K562 (cell line): ENCODE data around the gene TMEM214. TPM values are rescaled to one million over a fixed set of nuclear protein-coding genes. Genes with fewer than 3 reads are reported as not detected.

Source experiments
- BCOR ChIP-seq: fragments of 450-650 bp; IDR thresholded peaks from 2 replicates; pipeline ENCODE4 v1.6.1; 2016
- BRF1 ChIP-seq: IDR thresholded peaks from 3 replicates; pipeline ENCODE4 v1.6.1; 2011; ENCODE audit warnings: borderline replicate concordance, mild to moderate bottlenecking; ENCODE audit not compliant: insufficient read length; ENCODE audit errors: extremely low read depth
- CBX8 ChIP-seq: fragments of 200-600 bp; sonication (generic); IDR thresholded peaks from 2 replicates; pipeline ENCODE4 v1.6.1; 2012; ENCODE audit warnings: borderline replicate concordance, mixed run types, low read depth, mild to moderate bottlenecking, moderate library complexity, mixed read lengths, low read length, control low read depth, inconsistent platforms; ENCODE audit not compliant: poor library complexity, severe bottlenecking; ENCODE audit errors: extremely low read depth
- CC2D1A ChIP-seq: fragments of 450-650 bp; IDR thresholded peaks from 2 replicates; pipeline ENCODE4 v1.6.1; 2017; ENCODE audit warnings: mild to moderate bottlenecking
- DMBX1 ChIP-seq: fragments of 250-450 bp; sonication (Bioruptor Pico); IDR thresholded peaks from 2 replicates; pipeline ENCODE4 v1.8.0; 2022; ENCODE audit warnings: inconsistent platforms, mild to moderate bottlenecking, moderate library complexity, borderline replicate concordance
- IRF2 ChIP-seq: sonication (generic); formaldehyde crosslinking; IDR thresholded peaks from 2 replicates; pipeline ENCODE4 v1.8.1; 2022; ENCODE audit warnings: mild to moderate bottlenecking, missing genetic modification reagents
- MAFF ChIP-seq: IDR thresholded peaks from 2 replicates; pipeline ENCODE4 v1.6.1; 2012; ENCODE audit warnings: low read length, improper control_type of control experiment
- MXI1 ChIP-seq: IDR thresholded peaks from 2 replicates; pipeline ENCODE4 v1.6.1; 2011; ENCODE audit warnings: low read depth, mild to moderate bottlenecking, improper control_type of control experiment, low read length
- NCOA4 ChIP-seq: fragments of 450-650 bp; IDR thresholded peaks from 2 replicates; pipeline ENCODE4 v1.6.1; 2018; ENCODE audit warnings: mild to moderate bottlenecking; ENCODE audit not compliant: partially characterized antibody
- POLR2AphosphoS5 ChIP-seq: IDR thresholded peaks from 2 replicates; pipeline ENCODE4 v1.6.1; 2011; ENCODE audit warnings: mild to moderate bottlenecking, low read depth, low read length, moderate library complexity; ENCODE audit not compliant: control insufficient read depth, insufficient read depth
- PTTG1 ChIP-seq: fragments of 450-650 bp; IDR thresholded peaks from 2 replicates; pipeline ENCODE4 v1.6.1; 2016; ENCODE audit warnings: low read depth, mild to moderate bottlenecking, missing genetic modification characterization, missing compliant biosample characterization
- RB1 ChIP-seq: fragments of 450-650 bp; IDR thresholded peaks from 2 replicates; pipeline ENCODE4 v1.6.1; 2017; ENCODE audit warnings: low read depth, mild to moderate bottlenecking
- RBM15 ChIP-seq: fragments of 200-400 bp; formaldehyde crosslinking; IDR thresholded peaks from 2 replicates; pipeline ENCODE4 v1.6.1; 2018; ENCODE audit warnings: mild to moderate bottlenecking, low read length, moderate library complexity; ENCODE audit not compliant: insufficient read depth
- SP1 ChIP-seq: sonication (generic); formaldehyde crosslinking; IDR thresholded peaks from 2 replicates; pipeline ENCODE4 v1.8.1; 2022; ENCODE audit warnings: mild to moderate bottlenecking, missing genetic modification reagents
- TEAD1 ChIP-seq, 2 experiments: fragments of 450-650 bp in 1 of 2; sonication (generic) in 1 of 2; formaldehyde crosslinking; IDR thresholded peaks; 2 replicates each; pipeline versions ENCODE4 v1.4.0 to v1.8.0; 2020 to 2022; ENCODE audit warnings: mild to moderate bottlenecking in 2 of 2, missing genetic modification reagents in 1 of 2
- TSC22D4 ChIP-seq: fragments of 450-650 bp; IDR thresholded peaks from 2 replicates; pipeline ENCODE4 v1.6.1; 2016; ENCODE audit warnings: missing genetic modification characterization, missing biosample characterization, control low read depth
- ZNF24 ChIP-seq: fragments of 450-650 bp; IDR thresholded peaks from 2 replicates; pipeline ENCODE4 v1.6.1; 2016
- polyA plus RNA-seq, 8 experiments: library from polyadenylated mRNA; depleted of rRNA in 4 of 8; stranded (reverse) in 5 of 8; unstranded in 3 of 8; fragments of >200 nt; fragmentation: Nextera tagmentation in 2 of 8; fragmentation: Illumina TruSeq in 1 of 8; extraction: Ambion mirVana in 2 of 8; extraction: Trizol in 1 of 8; gene quantifications; 2 replicates each; pipeline versions ENCODE4 v1.2.1 to v1.2.3, GENCODE V29; 2011 to 2014; ENCODE audit warnings: inconsistent platforms in 1 of 8, missing spikeins in 1 of 8
- total RNA-seq, 7 experiments: library from RNA; depleted of rRNA in 6 of 7; stranded (reverse); fragments of >200 nt in 6 of 7; fragmentation: Illumina TruSeq in 2 of 7; extraction: Trizol in 2 of 7; gene quantifications; 2 replicates each; pipeline versions ENCODE4 v1.2.1 to v1.2.3, GENCODE V29; 2011 to 2021; ENCODE audit warnings: low replicate concordance in 1 of 7
- TF ChIP-seq, protein P1 (sequence below): fragments of 450-650 bp; IDR thresholded peaks from 2 replicates; pipeline ENCODE4 v1.7.0; 2016; ENCODE audit warnings: borderline replicate concordance
- TF ChIP-seq, protein P2 (sequence below): fragments of 200-800 bp; sonication (Bioruptor generic); IDR thresholded peaks from 2 replicates; pipeline ENCODE4 v1.6.1; 2017; ENCODE audit warnings: missing genetic modification characterization, missing compliant biosample characterization
- TF ChIP-seq, protein P3 (sequence below), 2 experiments: fragments of 200-800 bp in 1 of 2; sonication (Bioruptor generic) in 1 of 2; sonication (generic) in 1 of 2; formaldehyde crosslinking in 1 of 2; IDR thresholded peaks in 1 of 2; conservative IDR thresholded peaks in 1 of 2; 2 replicates each; pipeline versions ENCODE4 v1.5.0 to v1.6.1; 2016 to 2020; ENCODE audit warnings: missing compliant biosample characterization in 1 of 2, missing genetic modification characterization in 1 of 2, missing genetic modification reagents in 1 of 2
- TF ChIP-seq, protein P4 (sequence below): sonication (generic); formaldehyde crosslinking; IDR thresholded peaks from 2 replicates; pipeline ENCODE4 v1.8.0; 2022; ENCODE audit warnings: mild to moderate bottlenecking, missing genetic modification reagents

Gene TMEM214
- total and polyA plus RNA-seq, 9 of the 15 experiments (the other 6 are each of a cell fraction or from before 2014, with no cell fraction given), result 11.4 to 81.4 (median 44.1) TPM

DNA sequence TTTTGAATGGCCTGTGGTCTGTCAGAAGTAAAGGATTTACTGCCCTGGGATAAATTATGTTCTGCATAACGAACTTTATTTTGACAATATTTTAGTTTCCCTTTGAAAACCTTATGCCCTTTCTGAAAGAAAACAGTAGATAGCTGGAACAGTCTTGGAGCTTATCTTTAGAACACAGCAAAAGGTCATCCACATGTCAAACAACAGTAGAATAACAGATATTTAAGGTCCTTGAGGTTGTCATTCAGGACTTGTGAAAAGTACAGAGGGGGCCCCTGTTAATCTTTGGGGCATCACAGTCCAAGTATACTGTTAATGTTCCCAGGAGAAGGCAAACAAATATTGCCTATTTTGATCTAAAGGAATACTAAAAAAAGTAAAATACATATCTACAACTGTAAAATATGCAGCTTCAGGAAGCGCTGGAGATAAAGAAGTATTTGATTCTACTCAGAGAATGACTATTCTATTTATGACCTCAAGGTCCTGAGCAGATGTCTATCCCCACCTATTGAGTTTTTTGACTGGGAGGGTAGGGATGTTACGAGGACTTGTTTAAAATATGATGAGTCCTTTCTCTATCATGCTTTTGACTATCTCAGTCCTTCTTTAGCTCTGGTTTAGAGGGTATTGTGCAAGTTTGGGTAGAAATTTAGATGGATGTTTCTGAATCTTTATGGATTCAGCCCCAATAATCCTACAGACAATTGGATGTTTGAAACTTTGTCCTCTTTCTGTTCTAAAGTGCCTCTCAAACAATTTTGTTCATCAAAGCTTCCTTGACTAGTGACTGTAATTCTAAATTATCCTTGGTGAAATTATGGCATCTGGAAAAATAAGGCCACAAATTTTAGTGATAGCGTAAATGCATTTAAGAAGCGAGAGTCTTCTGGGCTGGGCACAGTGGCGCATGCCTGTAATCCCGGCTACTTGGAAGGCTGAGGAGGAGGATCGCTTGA lies 25.1 kb upstream of the TMEM214 start (continued):
- TF ChIP-seq RBM15 (no peak), CBX8 (no peak), BRF1 (no peak), NCOA4 (no peak), RB1 (no peak), IRF2 (CRISPR knock-in tag) (no peak), MXI1 (0 out of 2 replicates have a peak, but pooled peaks have one; percentile 36), CC2D1A (peak; percentile 32; the same call in 1 of the 2 replicates), MAFF (no peak), DMBX1 (CRISPR knock-in tag) (0 out of 2 replicates have a peak, but pooled peaks have one; percentile 24), TEAD1 (CRISPR knock-in tag; IDR thresholded peaks at IDR 0.05) (no peak), TSC22D4 (no peak), BCOR (no peak; the same call in 1 of the 2 replicates), POLR2AphosphoS5 (peak; percentile 46; the same call in 1 of the 2 replicates), PTTG1 (tag) (no peak), SP1 (CRISPR knock-in tag) (no peak), ZNF24 (no peak)
- TF ChIP-seq, protein P1, sequence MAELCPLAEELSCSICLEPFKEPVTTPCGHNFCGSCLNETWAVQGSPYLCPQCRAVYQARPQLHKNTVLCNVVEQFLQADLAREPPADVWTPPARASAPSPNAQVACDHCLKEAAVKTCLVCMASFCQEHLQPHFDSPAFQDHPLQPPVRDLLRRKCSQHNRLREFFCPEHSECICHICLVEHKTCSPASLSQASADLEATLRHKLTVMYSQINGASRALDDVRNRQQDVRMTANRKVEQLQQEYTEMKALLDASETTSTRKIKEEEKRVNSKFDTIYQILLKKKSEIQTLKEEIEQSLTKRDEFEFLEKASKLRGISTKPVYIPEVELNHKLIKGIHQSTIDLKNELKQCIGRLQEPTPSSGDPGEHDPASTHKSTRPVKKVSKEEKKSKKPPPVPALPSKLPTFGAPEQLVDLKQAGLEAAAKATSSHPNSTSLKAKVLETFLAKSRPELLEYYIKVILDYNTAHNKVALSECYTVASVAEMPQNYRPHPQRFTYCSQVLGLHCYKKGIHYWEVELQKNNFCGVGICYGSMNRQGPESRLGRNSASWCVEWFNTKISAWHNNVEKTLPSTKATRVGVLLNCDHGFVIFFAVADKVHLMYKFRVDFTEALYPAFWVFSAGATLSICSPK, result no peak
- TF ChIP-seq, protein P2, sequence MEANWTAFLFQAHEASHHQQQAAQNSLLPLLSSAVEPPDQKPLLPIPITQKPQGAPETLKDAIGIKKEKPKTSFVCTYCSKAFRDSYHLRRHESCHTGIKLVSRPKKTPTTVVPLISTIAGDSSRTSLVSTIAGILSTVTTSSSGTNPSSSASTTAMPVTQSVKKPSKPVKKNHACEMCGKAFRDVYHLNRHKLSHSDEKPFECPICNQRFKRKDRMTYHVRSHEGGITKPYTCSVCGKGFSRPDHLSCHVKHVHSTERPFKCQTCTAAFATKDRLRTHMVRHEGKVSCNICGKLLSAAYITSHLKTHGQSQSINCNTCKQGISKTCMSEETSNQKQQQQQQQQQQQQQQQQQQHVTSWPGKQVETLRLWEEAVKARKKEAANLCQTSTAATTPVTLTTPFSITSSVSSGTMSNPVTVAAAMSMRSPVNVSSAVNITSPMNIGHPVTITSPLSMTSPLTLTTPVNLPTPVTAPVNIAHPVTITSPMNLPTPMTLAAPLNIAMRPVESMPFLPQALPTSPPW (CRISPR knock-in tag), result peak; percentile 38; the same call in 1 of the 2 replicates
- TF ChIP-seq, protein P3, sequence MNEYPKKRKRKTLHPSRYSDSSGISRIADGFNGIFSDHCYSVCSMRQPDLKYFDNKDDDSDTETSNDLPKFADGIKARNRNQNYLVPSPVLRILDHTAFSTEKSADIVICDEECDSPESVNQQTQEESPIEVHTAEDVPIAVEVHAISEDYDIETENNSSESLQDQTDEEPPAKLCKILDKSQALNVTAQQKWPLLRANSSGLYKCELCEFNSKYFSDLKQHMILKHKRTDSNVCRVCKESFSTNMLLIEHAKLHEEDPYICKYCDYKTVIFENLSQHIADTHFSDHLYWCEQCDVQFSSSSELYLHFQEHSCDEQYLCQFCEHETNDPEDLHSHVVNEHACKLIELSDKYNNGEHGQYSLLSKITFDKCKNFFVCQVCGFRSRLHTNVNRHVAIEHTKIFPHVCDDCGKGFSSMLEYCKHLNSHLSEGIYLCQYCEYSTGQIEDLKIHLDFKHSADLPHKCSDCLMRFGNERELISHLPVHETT (CRISPR knock-in tag; conservative IDR thresholded peaks at IDR 0.05 in 1 of 2, IDR thresholded peaks at IDR 0.05 in 1 of 2), result peak in 1 of 2 experiments; percentile 21; a peak in 1 of 4 replicates
- TF ChIP-seq, protein P4, sequence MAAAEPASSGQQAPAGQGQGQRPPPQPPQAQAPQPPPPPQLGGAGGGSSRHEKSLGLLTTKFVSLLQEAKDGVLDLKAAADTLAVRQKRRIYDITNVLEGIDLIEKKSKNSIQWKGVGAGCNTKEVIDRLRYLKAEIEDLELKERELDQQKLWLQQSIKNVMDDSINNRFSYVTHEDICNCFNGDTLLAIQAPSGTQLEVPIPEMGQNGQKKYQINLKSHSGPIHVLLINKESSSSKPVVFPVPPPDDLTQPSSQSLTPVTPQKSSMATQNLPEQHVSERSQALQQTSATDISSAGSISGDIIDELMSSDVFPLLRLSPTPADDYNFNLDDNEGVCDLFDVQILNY (CRISPR knock-in tag), result no peak
